Liver (tissue), 9 donors: ENCODE results near the gene ARHGEF10L. TPM values are rescaled to one million over a fixed set of nuclear protein-coding genes. Genes with fewer than 3 reads are reported as not detected.
A peak's percentile ranks its signal among the peaks of the same experiment; 100 is the strongest.

Source experiments
- DNase-seq: peaks from one replicate; pipeline ENCODE4 v3.0.0-alpha.2; 2017; ENCODE audit warnings: low spot score
- H3K27ac ChIP-seq, 2 donors: one replicate each; pipeline ENCODE4 v1.7.0; 2013; ENCODE audit warnings: inconsistent platforms in 2 of 2, low read length in 2 of 2, control low read depth in 1 of 2, low read depth in 1 of 2, mild to moderate bottlenecking in 1 of 2
- H3K27me3 ChIP-seq, 4 donors: one replicate each; pipeline versions ENCODE4 v1.6.1 to v1.7.0; 2013; ENCODE audit warnings: low read length in 3 of 4, inconsistent platforms in 1 of 4, mild to moderate bottlenecking in 1 of 4, moderate library complexity in 1 of 4; ENCODE audit not compliant: control insufficient read depth in 4 of 4, insufficient read depth in 4 of 4
- H3K36me3 ChIP-seq, 4 donors: one replicate each; pipeline versions ENCODE4 v1.6.1 to v1.7.0; 2013; ENCODE audit warnings: low read length in 3 of 4, mild to moderate bottlenecking in 3 of 4, low read depth in 1 of 4, moderate library complexity in 1 of 4; ENCODE audit not compliant: control insufficient read depth in 4 of 4, insufficient read depth in 3 of 4
- H3K4me1 ChIP-seq, 4 donors: one replicate each; pipeline versions ENCODE4 v1.6.1 to v1.7.0; 2013; ENCODE audit warnings: low read length in 3 of 4, mild to moderate bottlenecking in 3 of 4, moderate library complexity in 1 of 4; ENCODE audit not compliant: control insufficient read depth in 4 of 4, insufficient read depth in 4 of 4
- H3K4me3 ChIP-seq, 3 donors: one replicate each; pipeline versions ENCODE4 v1.6.1 to v1.7.0; 2013; ENCODE audit warnings: low read length in 3 of 3, control low read depth in 1 of 3, low read depth in 1 of 3, mild to moderate bottlenecking in 1 of 3
- H3K9ac ChIP-seq, 2 donors: one replicate each; pipeline ENCODE4 v1.7.0; 2013; ENCODE audit warnings: low read length in 2 of 2, mild to moderate bottlenecking in 2 of 2, moderate library complexity in 2 of 2, control low read depth in 1 of 2, low read depth in 1 of 2
- H3K9me3 ChIP-seq, 4 donors: one replicate each; pipeline versions ENCODE4 v1.6.1 to v1.7.0; 2013; ENCODE audit warnings: low read length in 3 of 4; ENCODE audit not compliant: control insufficient read depth in 4 of 4
- ATF3 ChIP-seq: IDR thresholded peaks from 2 replicates; pipeline ENCODE4 v1.6.1; 2016; ENCODE audit warnings: antibody characterized with exemption
- CTCF ChIP-seq: fragments of 150-350 bp; IDR thresholded peaks from 2 replicates; pipeline ENCODE4 v1.5.1; 2017; ENCODE audit warnings: improper control_type of control experiment, low read depth, low read length; ENCODE audit not compliant: missing input control
- GABPA ChIP-seq, 2 donors: IDR thresholded peaks in 1 of 2; conservative IDR thresholded peaks in 1 of 2; 2 replicates each; pipeline ENCODE4 v1.6.1; 2016; ENCODE audit warnings: antibody characterized with exemption in 2 of 2, mild to moderate bottlenecking in 1 of 2, moderate library complexity in 1 of 2
- HNF4A ChIP-seq, 2 donors: conservative IDR thresholded peaks; 2 replicates each; pipeline ENCODE4 v1.6.1; 2016; ENCODE audit warnings: antibody characterized with exemption in 2 of 2, mild to moderate bottlenecking in 2 of 2
- HNF4G ChIP-seq: IDR thresholded peaks from 2 replicates; pipeline ENCODE4 v1.6.1; 2016; ENCODE audit warnings: antibody characterized with exemption
- MAX ChIP-seq: IDR thresholded peaks from 2 replicates; pipeline ENCODE4 v1.6.1; 2016; ENCODE audit warnings: antibody characterized with exemption
- NR2F2 ChIP-seq: IDR thresholded peaks from 2 replicates; pipeline ENCODE4 v1.6.1; 2016; ENCODE audit warnings: antibody characterized with exemption
- RAD21 ChIP-seq, 2 donors: IDR thresholded peaks; 2 replicates each; pipeline ENCODE4 v1.6.1; 2016; ENCODE audit warnings: antibody characterized with exemption in 2 of 2, mild to moderate bottlenecking in 2 of 2
- RXRA ChIP-seq, 2 donors: IDR thresholded peaks; 2 replicates each; pipeline ENCODE4 v1.6.1; 2017 to 2018; ENCODE audit warnings: antibody characterized with exemption in 2 of 2, mild to moderate bottlenecking in 1 of 2
- WGBS: extraction: QIAGEN DNeasy Blood & Tissue Kit; methylation state at CpG from one replicate; pipeline ENCODE4 v1.1.7; 2013; 5-methylcytosine and 5-hydroxymethylcytosine counted together
- polyA plus RNA-seq, 2 donors: library from polyadenylated mRNA; stranded (reverse) in 1 of 2; unstranded in 1 of 2; fragments of 200-250 nt in 1 of 2; fragments of >200 nt in 1 of 2; fragmentation: Nextera tagmentation in 1 of 2; extraction: Ambion mirVana in 1 of 2; gene quantifications; one replicate each; pipeline versions ENCODE4 v1.2.1 to v1.2.3, GENCODE V29; 2013 to 2015
- total RNA-seq, 2 donors: library from RNA; depleted of rRNA; stranded (reverse); fragments of >200 nt; gene quantifications; one replicate each; pipeline ENCODE4 v1.2.3, GENCODE V29; 2014
- donor health status: healthy.
- donor health status: healthy.
- donor health status: healthy.
- donor health status: healthy.
- donor health status: healthy.

Gene ARHGEF10L
- total and polyA plus RNA-seq, 4 donors, result 26.3 to 169 (median 57.5) TPM

- TF ChIP-seq ATF3 (no peak), MAX (no peak), NR2F2 (no peak), RAD21 (IDR thresholded peaks at IDR 0.05) (no peak), CTCF (no peak)
- Histone ChIP-seq H3K9ac (no peak overlapping the region), H3K27me3 (no peaks in the 10 kb centered on the region)
Observed at GRCh38 chr1:17529381-17529780, 10.1 kb upstream of the ARHGEF10L start.

GRCh38 chr1:17531343-17531681 is 8.2 kb upstream of the ARHGEF10L start:
- H3K27ac ChIP-seq, result no peak overlapping the region
- peaks cover 3 to 9% (median 7%) of the 10 kb centered on the region in 4 donors for H3K4me1 ChIP-seq
- no peak overlapping the region for H3K4me3 ChIP-seq
- H3K27me3 ChIP-seq, result no peaks in the 10 kb centered on the region
- H3K9ac ChIP-seq, result no peak overlapping the region
- DNase-seq, result no peak
- H3K36me3 ChIP-seq, result no peaks in the 10 kb centered on the region
- WGBS, result 76% methylated on average over 4 of the region's 4 CpGs
- TF ChIP-seq MAX (no peak), HNF4A (conservative IDR thresholded peaks at IDR 0.05) (no peak), RXRA (IDR thresholded peaks at IDR 0.05) (no peak), ATF3 (no peak), CTCF (no peak), HNF4G (no peak)
- no peaks in the 10 kb centered on the region for H3K9me3 ChIP-seq

More at GRCh38 chr1:17529381-17529780, 10.1 kb upstream of the ARHGEF10L start:
- Histone ChIP-seq H3K4me1 (peaks cover 3 to 9% (median 7%) of the 10 kb centered on the region in 4 donors), H3K27ac (no peak overlapping the region), H3K4me3 (no peak overlapping the region), H3K9me3 (no peaks in the 10 kb centered on the region), H3K36me3 (no peaks in the 10 kb centered on the region)
- no peak for DNase-seq

- Histone ChIP-seq H3K36me3 (no peaks in the 10 kb centered on the region), H3K27me3 (no peaks in the 10 kb centered on the region), H3K9me3 (no peaks in the 10 kb centered on the region), H3K27ac (peak overlapping the region in 1 of 2 donors; percentile 47), H3K4me3 (no peak overlapping the region), H3K9ac (no peak overlapping the region), H3K4me1 (peaks cover 3 to 8% (median 6%) of the 10 kb centered on the region in 4 donors)
- DNase-seq, result no peak
- WGBS, result 75% methylated on average over 8 of the region's 8 CpGs
- no peak for TF ChIP-seq GABPA (IDR thresholded peaks at IDR 0.05 in 1 of 2, conservative IDR thresholded peaks at IDR 0.05 in 1 of 2)
- no peak for TF ChIP-seq HNF4A (conservative IDR thresholded peaks at IDR 0.05)
- no peak for TF ChIP-seq MAX
Observed at GRCh38 chr1:17531682-17532487, 7.6 kb upstream of the ARHGEF10L start.
